HG03135 (cell line): ENCODE results near the gene SLC26A8.
A peak's percentile ranks its signal among the peaks of the same experiment; 100 is the strongest.
"Not testable (repeated sequence)": the region's sequence is repeated elsewhere in the genome, so short reads cannot be mapped to it uniquely, and the experiment has no call there.

Experiments
- ATAC-seq: cut with Tn5 transposase; IDR thresholded peaks from one replicate; pipeline ENCODE4 v1.9.1; 2021; ENCODE audit warnings: mild to moderate bottlenecking, moderate library complexity; ENCODE audit not compliant: unreplicated experiment

The SLC26A8 gene

DNA sequence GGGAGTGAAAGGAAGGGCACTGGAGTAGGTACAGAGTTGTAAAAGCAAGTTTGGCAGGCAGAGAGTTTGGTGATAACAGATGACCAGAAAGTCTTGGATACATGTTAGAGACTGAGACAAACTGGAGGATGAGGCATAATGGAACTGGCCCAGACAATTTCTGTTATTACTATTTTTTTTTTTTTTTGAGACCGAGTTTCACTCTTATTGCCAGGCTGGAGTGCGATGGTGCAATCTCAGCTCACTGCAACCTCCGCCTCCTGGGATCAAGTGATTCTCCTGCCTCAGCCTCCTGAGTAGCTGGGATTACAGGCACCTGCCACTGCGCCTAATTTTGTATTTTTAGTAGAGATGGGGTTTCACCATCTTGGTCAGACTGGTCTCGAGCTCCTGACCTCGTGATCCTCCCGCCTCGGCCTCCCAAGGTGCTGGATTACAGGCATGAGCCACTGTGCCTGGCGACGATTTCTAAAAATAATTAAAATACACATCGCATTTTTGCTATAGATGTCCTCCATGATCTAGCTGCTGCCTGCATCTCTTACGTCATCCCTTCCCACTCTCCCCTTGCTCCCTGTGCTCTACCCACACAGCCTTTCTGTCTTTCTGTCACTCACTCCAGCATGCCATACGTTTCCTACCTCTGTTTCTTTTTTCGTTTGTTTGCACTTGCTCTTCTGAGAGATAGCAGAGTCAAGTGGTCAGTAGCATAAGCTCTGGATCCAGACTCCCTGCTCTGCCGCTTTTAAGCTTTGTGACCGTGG lies 26.7 kb upstream of the SLC26A8 start:
- no peak for ATAC-seq

DNA sequence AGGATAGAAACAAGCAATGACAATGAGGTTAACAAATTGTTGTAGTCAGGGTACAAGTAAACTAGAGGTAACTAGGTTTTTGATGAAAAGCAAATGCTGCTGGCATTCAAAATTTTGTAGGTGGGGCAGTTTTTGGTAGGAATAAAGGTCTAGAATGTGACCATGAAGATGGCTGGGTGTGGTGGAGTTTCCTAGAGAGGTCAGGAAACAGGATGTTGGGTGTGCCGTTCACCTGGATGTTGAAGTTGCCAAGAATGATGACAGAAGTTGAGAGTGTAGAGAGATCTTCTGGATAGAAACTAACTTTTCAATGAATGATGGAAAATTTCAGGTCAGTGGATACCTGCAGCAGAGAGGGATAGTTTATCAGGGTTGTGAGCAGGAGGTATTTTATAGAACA lies 25.9 kb upstream of the SLC26A8 start:
- no peak for ATAC-seq

DNA sequence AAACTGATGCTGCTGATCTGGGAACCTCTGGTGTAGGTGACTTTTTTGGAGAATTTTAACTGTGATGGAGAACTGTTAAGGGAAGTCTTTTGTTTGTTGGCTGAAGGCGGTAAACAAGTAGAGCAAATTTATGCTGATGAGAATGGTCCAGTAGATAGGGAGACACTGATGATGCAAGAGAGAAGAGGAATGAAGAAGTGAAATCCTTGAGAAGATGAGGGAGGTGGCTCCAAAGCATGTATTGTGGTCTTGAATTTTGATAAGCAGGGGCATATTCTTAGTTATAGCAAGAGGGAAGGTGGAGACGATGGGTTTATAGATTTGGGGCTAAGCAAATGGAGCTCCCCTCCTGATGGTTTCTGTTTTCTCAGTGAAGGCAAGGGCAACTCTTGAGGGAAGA lies 25.1 kb upstream of the SLC26A8 start:
- ATAC-seq = no peak

DNA sequence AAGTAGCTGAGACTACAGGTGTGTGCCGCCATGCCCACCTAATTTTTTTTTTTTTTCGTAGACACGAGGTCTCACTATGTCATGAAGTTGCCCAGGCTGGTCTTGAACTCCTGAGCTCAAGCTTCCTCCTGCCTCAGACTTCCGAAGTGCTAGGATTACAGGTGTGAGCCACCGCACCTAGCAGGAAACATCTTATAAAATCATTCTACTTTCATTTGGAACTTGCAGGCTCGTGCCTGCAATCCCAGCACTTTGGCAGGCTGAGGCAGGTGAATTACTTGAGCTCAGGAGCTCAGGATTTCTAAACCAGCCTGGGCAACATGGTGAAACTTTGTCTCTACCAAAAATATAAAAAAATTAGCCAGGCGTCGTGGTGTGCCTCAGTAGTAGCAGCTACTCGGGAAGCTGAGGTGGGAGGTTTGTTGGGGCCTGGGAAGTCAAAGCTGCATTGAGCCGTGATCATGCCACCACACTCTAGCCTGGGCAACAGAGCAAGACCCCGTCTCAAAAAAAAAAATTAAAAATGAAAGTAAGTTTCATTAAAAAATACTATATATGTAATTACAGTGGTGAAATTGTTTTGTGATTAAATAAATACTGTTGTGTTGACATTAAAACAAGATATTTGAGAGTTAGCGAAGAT lies 18.3 kb upstream of the SLC26A8 start:
- ATAC-seq = no peak

DNA sequence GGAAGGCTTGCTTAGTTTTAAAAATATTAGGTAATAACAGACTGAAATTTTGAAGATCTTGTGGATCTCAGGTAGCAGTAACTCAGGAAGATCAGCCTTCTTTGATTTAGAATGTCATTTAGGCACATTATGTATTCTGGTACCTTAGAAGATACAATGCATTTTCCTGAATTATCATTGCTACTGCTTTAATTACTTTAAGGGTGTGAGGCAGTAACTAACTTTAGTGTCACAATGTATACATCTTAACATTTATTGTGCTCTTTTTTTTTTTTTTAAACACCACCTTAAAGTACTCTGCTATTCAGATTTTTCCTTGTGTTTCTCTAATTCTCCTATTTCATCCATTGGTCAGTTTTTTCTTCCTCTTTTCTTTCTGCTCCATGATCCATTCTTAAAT lies 16.5 kb upstream of the SLC26A8 start:
- no peak for ATAC-seq

DNA sequence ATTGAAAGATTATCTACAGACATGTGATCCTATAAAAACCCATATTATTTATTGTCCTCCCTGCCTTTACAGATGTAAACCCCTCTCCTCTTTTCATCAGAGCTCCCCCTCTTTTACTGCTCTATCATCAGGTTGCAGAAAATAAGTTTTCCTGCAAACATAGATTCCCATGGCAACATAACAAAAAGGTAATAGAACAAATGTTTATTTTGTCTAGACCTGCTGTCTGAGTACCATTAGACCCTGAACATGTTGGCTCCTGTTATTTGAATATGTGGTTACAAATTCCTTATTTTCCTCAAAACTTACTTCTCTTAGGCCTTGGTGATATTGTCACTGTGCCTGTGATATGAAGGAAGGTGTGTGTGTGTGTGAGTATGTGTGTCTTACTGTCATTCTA lies 14.7 kb upstream of the SLC26A8 start:
- no peak for ATAC-seq

DNA sequence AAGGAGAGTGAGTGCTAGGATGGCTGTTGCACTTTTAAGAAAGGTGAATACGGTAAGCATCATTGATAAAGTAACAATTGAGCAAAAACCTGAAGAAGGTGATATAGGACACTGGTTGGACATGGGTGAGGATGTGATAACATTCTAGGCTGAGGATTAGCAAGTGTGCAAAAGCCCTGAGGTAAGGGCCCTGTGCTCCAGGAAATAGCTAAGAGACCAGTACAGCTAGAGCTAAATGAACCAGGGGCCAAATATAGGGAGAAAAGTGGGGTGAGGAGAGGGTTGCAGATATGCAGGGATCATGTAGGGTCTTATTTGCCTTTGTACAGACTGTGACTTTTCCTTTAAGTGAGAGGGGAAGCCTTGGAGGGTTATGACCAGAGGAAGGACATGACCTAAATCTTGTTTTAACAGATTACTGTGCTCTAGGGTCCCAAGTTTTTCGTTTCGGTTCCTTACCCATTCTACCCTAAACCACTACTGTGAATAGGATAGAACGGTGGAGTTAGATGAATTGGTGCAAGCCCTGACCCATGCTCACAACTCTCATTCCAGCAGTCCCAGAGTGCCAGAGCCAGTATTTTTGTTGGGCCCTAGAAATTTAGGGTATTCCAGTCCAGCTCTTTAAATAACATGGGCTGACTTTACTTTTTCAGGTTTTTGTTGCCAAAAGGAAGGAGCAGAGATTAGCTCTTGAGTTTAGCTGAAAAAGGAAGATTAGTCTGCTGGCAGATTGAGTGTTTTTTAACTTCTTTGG lies 13.9 kb upstream of the SLC26A8 start:
- ATAC-seq = no peak

DNA sequence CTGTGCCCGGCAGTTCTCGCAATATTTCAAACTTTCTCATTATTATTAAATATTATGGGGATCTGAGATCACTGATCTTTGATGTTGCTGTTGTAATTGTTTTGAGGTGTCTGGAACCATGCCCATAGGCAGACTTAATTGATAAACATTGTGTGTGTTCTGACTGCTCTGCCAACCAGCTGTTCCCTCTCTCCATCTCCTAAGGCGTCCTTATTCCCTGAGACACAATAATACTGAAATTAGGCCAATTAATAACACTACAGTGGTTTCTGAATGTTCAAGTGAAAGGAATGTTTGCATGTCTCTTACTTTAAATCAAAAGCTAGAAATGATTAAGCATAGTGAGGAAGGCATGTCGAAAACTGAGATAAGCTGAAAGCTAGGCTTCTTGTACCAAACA lies 10.8 kb upstream of the SLC26A8 start:
- no peak for ATAC-seq

DNA sequence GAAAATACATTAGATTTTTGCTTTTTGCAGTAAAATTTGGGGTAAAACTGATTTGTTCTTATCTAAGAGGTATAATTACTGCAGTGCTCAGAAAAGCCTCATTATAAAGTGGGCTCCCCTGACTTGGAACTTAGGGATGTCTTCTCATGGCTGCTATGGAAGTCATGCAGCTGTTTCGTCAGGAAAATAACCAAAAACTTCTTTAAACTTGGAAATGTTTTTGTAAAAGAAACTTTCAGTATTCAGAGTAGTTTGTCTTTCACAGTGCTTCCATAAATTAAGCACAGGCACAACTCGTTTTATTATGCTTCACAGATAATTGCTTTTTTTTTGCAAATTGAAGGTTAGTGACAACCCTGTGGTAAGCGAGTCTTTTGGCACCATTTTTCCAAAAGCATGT lies 10.0 kb upstream of the SLC26A8 start:
- ATAC-seq = no peak

DNA sequence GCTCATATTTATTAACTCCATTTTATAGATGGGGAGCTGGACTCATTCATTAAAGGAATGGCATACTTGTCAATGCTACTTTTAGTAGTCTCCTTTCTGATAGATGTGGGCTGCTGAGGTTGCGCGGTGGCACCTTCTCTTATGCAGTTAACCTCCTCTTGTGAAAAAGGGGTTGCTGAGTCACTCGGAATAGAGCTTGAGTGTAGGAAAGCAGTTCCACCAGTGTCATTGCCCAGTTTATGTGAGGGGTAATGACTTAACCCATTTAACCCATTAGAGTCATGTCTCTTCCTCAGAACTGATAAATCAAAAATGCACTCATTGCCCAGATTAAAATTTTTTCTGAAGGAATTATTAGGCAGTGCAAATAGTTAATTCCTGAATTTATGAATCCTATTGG lies 9.5 kb upstream of the SLC26A8 start:
- ATAC-seq = no peak

DNA sequence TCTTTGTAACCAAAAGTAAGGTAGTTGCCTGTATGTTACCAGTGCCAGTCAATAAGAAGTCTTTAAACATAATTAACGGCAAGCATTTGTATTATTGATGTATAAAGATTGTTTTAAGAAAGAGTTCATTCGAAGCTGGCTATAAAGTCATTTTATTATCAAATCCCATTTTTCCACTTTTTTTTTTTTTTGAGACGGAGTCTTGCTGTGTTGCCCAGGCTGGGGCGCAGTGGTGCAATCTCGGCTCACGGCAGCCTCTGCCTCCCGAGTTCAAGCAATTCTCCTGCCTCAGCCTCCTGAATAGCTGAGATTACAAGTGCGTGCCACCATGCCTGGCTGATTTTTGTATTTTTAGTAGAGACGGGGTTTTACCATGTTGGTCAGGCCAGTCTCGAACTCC lies 8.7 kb upstream of the SLC26A8 start:
- ATAC-seq = not testable (repeated sequence)

DNA sequence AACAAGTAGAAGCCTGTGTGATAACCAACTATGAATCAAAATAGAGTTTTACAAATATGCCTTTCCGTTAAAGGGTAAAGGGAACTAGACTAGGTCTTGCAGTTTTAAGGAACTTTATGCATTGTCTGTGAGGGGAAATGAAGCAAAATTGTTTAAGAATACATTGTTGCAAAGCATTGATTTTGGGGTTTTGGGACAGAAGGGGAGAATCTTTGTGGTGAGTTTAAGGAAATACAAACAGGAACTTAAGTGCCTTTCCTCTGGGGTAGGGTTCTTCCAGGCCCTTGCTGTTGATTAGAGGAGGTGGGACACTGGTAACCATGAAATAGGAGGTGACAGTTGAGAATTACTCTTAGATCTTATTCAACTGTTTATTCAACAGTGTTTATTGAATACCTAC lies 7.8 kb upstream of the SLC26A8 start:
- no peak for ATAC-seq

DNA sequence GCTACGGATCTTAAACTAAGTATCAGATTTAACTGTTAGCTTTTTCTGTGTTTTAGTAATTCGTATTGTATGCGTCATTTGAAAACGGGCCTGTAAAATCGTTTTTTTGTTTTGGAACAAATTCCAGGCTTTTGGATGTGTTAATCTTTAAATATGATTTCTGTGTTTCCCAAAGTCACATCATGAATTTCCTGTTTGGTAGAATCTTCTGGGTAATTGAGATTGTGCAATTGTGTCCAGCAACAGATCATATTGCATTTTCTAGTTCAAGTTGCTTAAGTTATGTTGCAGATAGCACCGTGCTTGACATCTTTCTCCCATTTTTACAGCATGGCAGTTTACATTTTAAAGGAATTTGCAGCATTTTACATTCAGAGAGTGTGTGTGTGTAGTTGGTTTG lies 5.0 kb upstream of the SLC26A8 start:
- ATAC-seq = no peak

DNA sequence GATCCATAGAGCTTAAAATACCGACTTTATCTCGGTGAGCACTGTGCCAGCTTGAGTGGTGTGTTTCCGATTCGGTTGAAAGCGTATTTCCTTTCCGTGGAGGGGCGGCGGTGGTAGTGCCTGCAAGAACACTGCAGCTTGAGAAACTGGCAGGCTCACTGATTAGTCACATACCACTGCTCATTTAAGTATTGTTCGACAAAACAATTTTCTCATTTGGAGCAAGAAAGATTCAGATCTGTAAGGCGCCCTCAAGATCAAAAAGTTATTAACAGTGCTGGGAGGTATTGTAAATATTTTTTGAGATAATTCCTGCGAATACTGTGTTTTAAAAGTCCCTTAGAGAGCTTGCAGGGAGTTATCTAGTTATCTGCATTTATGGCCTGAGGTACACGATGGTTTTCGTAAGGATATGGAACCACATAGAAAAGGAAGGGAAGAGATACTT lies 4.5 kb upstream of the SLC26A8 start:
- ATAC-seq = no peak

DNA sequence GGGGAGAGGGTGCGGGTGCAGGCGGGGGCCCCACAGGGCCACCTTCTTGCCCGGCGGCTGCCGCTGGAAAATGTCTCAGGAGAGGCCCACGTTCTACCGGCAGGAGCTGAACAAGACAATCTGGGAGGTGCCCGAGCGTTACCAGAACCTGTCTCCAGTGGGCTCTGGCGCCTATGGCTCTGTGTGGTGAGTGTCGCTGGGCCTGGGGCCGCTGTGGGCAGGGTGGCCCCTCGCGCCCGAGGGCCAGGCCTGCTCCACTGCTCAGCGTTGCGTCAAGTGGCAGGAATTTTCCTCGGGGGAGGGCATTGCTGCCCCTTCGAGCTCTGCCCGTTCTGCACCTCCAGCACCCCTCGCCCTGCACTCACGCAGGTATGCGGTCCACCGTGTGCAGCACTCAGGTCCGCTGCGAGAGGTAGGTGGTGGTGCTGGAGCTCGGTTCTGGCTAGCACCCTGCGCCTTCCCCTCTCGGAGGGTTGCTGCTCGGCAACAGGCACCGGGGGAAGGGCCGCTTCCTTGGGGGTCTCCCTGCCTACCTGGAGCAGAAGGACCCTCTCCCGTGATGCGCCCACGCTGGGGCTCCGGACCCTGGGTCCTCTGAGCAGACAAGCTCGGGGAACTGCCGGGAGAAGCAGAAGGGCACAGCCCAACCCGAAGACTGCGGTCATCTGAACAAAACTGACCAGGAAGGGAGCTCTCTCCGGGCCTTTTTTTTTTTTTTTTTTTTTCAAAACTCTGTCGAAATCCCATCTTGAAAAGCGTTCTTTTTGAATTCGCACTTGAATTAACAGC lies 3.8 kb upstream of the SLC26A8 start:
- ATAC-seq = peak; percentile 11

DNA sequence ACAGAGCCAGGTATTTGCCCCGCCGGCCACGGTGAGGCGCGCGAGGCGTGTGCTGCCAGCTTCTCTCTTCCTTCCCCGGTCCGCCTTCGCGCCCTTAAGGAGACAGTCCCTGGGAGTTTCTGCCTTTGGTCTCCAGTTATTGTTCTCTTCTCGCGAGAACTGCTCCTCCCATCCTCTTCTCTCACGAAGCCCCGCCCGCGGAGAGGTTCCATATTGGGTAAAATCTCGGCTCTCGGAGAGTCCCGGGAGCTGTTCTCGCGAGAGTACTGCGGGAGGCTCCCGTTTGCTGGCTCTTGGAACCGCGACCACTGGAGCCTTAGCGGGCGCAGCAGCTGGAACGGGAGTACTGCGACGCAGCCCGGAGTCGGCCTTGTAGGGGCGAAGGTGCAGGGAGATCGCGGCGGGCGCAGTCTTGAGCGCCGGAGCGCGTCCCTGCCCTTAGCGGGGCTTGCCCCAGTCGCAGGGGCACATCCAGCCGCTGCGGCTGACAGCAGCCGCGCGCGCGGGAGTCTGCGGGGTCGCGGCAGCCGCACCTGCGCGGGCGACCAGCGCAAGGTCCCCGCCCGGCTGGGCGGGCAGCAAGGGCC lies 3.2 kb upstream of the SLC26A8 start, which contains the start of gene MAPK14:
MAPK14 (plus strand) TSS at position 308 of the 587 bp plus-strand sequence. CDS start 350 bp downstream, outside the sequence.
- ATAC-seq = peak; percentile 83

DNA sequence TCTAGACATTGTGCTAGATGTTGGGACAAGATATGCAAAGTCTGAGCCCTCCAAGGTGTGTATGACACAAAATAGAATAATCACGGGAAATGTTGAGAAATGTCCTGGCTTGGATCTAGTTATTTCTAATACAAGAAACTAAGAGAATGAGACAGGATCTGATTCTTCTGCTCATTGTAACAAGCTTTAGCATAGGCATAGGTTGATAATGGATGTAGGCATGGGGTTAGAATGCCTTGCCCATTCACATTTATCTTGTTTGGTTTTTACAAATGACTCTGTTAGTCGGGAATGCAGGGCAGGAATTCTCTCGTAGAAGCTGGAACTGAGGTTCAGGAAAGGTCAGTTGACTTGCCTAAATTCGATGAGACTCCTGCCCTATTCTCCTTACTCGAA lies 1.5 kb upstream of the SLC26A8 start:
- no peak for ATAC-seq

DNA sequence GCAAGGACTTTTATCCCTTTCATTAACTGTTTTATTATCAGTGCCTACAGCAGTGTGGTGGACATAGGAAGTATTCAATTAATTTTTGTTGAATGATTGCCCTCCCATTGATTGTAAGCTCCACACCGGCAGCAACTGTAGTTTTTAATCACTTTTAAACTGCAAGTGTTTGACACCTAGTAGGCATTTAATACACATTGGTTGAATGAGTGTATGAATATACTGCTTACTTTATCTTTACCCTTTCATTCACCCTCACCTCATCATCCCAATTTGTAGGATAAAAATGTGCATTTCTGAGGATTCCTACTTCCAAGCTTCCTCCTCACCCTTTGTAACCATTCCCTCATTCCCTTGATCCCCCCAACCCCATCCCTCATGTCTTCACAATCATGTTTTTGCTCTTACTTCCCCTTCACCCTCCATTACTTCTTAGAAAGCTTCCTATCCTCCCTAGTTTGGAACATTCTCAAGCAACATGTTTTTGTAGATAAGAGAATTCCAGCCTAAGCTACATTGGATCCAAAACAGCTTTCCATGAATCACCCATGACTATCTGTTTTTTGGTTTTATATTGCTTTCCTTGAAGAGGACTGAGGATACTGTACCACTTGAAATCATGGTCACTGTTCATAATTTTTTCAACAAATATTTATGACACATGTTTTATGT lies 955 bp upstream of the SLC26A8 start:
- no peak for ATAC-seq

DNA sequence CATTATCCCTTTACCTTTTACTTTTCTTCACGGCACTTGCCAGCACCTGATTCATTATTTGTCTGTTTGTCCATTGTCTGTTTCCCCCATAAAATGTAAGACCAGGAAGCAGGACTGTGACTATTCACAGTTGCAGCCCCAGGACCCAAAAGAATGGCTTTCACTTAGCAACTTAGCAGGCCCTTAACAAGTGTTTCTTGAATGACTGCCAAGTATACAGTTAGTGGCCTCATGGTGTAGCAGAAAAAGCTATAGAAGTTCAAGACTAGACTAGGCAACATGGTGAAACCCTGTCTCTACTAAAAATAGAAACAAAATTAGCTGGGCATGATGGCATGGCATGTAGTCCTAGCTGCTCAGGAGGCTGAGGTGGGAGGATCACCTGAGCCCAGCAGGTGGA lies 4.3 kb downstream of the SLC26A8 start:
- no peak for ATAC-seq

DNA sequence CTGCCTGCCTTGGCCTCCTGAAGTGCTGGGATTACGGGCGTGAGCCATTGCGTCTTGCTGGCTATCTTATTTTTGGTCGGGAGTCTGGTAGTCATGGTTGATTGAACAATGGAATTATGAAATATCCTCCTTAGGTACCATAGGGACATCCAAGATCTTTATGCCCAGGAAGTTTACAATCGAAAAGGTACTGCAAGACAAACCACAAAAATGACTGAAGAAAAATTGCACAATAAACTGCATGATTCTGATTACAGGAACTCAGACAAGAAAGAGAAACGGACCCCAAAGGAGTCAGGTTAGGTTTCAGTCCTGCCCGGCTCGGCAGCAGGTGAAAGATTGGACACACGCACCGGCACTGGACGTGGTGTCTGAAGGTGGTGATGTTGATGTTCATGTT lies 5.3 kb downstream of the SLC26A8 start:
- ATAC-seq = no peak
